Inflammatory macrophage treated with lipopolysaccharide for 1 hour (primary cell): ENCODE results near the gene EXOC3L1.

Experiments used
- DNase-seq, 2 donors: peaks; one replicate each; pipeline ENCODE4 v3.0.0-alpha.2; 2020 to 2022

EXOC3L1 gene

GRCh38 chr16:67213197-67214019, 23.5 kb upstream of the EXOC3L1 start:
- no peak for DNase-seq

- DNase-seq = no peak
These were observed 22.8 kb upstream of the EXOC3L1 start for GRCh38 chr16:67212766-67213165.

GRCh38 chr16:67211674-67212073, 21.7 kb upstream of the EXOC3L1 start:
- DNase-seq = no peak

- DNase-seq = no peak
These were observed 20.4 kb upstream of the EXOC3L1 start for GRCh38 chr16:67210069-67210937.

GRCh38 chr16:67209565-67209964, 19.6 kb upstream of the EXOC3L1 start:
- DNase-seq = no peak

- DNase-seq = no peak
These were observed 18.4 kb upstream of the EXOC3L1 start for GRCh38 chr16:67208154-67208896.

- no peak for DNase-seq
These were observed 17.5 kb upstream of the EXOC3L1 start for GRCh38 chr16:67207249-67208091.

GRCh38 chr16:67206838-67207248, 16.9 kb upstream of the EXOC3L1 start:
- DNase-seq = no peak

GRCh38 chr16:67206129-67206837, 16.3 kb upstream of the EXOC3L1 start:
- no peak for DNase-seq

- DNase-seq = no peak
These were observed 14.1 kb upstream of the EXOC3L1 start for GRCh38 chr16:67204076-67204475.

GRCh38 chr16:67202956-67203493, 13.1 kb upstream of the EXOC3L1 start:
- DNase-seq = no peak

GRCh38 chr16:67202426-67202825, 12.5 kb upstream of the EXOC3L1 start:
- DNase-seq = no peak

- no peak for DNase-seq
These were observed 11.7 kb upstream of the EXOC3L1 start for GRCh38 chr16:67201411-67202345.

- DNase-seq = no peak
These were observed 10.6 kb upstream of the EXOC3L1 start for GRCh38 chr16:67200491-67200890.

- DNase-seq = no peak
These were observed 9.9 kb upstream of the EXOC3L1 start for GRCh38 chr16:67199808-67200198.

GRCh38 chr16:67199011-67199807, 9.3 kb upstream of the EXOC3L1 start, which contains the start of gene ELMO3:
Gene ELMO3, plus strand, starts transcription at chr16:67199131. Its CDS starts 196 bp downstream, at chr16:67199327.
- no peak for DNase-seq

- peak in 1 of 2 donors; percentile 65 for DNase-seq
These were observed 8.3 kb upstream of the EXOC3L1 start for GRCh38 chr16:67198238-67198734.

GRCh38 chr16:67197704-67198103, 7.8 kb upstream of the EXOC3L1 start:
- DNase-seq = no peak

GRCh38 chr16:67196881-67197280, 6.9 kb upstream of the EXOC3L1 start:
- DNase-seq = no peak
